GM18511 (cell line): ENCODE results near the gene AP5S1.
"Not testable (repeated sequence)": the region's sequence is repeated elsewhere in the genome, so short reads cannot be mapped to it uniquely, and the experiment has no call there.

Experiments
- ATAC-seq: cut with Tn5 transposase; IDR thresholded peaks from one replicate; pipeline ENCODE4 v1.9.1; 2021; ENCODE audit warnings: mild to moderate bottlenecking, moderate library complexity; ENCODE audit not compliant: unreplicated experiment

The AP5S1 gene

GRCh38 chr20:3789201-3789600 lies 31.1 kb upstream of the AP5S1 start:
- ATAC-seq: not testable (repeated sequence)

- not testable (repeated sequence) for ATAC-seq
Observed at GRCh38 chr20:3794168-3794567, 26.2 kb upstream of the AP5S1 start.

- no peak for ATAC-seq
Observed at GRCh38 chr20:3794701-3795420, 25.5 kb upstream of the AP5S1 start.

- peak; percentile 70 for ATAC-seq
Observed at GRCh38 chr20:3795511-3796468, 24.6 kb upstream of the AP5S1 start, which contains the start of gene CDC25B. Gene CDC25B (plus strand): TSS chr20:3796310. CDS start chr20:3796532, 222 bp downstream.

GRCh38 chr20:3796477-3797225 lies 23.7 kb upstream of the AP5S1 start:
- ATAC-seq: peak; percentile 4

- ATAC-seq: no peak
Observed at GRCh38 chr20:3797226-3797545, 23.2 kb upstream of the AP5S1 start.

- no peak for ATAC-seq
Observed at GRCh38 chr20:3797592-3798372, 22.6 kb upstream of the AP5S1 start.

GRCh38 chr20:3798373-3798768 lies 22.0 kb upstream of the AP5S1 start:
- no peak for ATAC-seq

GRCh38 chr20:3798908-3799248 lies 21.5 kb upstream of the AP5S1 start:
- ATAC-seq: no peak

GRCh38 chr20:3800256-3800877 lies 20.0 kb upstream of the AP5S1 start:
- no peak for ATAC-seq

GRCh38 chr20:3800878-3801260 lies 19.5 kb upstream of the AP5S1 start:
- ATAC-seq: no peak

GRCh38 chr20:3801299-3801698 lies 19.0 kb upstream of the AP5S1 start:
- ATAC-seq: no peak

- no peak for ATAC-seq
Observed at GRCh38 chr20:3801846-3802245, 18.5 kb upstream of the AP5S1 start.

GRCh38 chr20:3802524-3803239 lies 17.7 kb upstream of the AP5S1 start:
- ATAC-seq: no peak

- ATAC-seq: no peak
Observed at GRCh38 chr20:3803289-3803688, 17.1 kb upstream of the AP5S1 start.

- ATAC-seq: no peak
Observed at GRCh38 chr20:3803854-3804253, 16.5 kb upstream of the AP5S1 start.

GRCh38 chr20:3804254-3804751 lies 16.0 kb upstream of the AP5S1 start:
- ATAC-seq: no peak

GRCh38 chr20:3804781-3805180 lies 15.6 kb upstream of the AP5S1 start:
- no peak for ATAC-seq

- ATAC-seq: no peak
Observed at GRCh38 chr20:3808544-3808943, 11.8 kb upstream of the AP5S1 start.
